SKM-1 (cell line): ENCODE measurements around the gene TTC16.

ENCODE experiments used
- DNase-seq: peaks from one replicate; lab custom pipeline; 2025; ENCODE audit not compliant: unreplicated experiment; lab: John Stamatoyannopoulos, UW

TTC16 gene

DNA sequence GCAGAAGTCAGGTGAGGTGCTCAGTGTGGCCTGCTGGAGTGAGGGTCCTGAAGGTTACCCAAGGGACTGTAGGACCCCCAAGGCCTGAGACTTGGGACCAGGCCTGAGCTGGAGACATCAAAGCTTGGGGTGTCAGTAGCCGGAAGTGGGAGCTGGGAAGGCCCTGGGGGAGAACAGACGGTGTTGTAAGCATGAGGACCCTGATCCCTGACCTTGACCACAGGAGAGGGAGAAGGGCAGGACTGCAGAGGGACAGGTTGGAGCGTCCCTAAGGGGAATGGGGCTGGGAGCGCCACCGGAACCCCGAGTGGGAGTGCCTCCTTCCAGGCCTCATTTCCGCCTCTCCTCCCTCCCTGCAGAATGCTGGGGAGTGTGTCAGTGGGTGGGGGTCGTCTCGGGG lies 533 bp downstream of the TTC16 start:
- no peak for DNase-seq

DNA sequence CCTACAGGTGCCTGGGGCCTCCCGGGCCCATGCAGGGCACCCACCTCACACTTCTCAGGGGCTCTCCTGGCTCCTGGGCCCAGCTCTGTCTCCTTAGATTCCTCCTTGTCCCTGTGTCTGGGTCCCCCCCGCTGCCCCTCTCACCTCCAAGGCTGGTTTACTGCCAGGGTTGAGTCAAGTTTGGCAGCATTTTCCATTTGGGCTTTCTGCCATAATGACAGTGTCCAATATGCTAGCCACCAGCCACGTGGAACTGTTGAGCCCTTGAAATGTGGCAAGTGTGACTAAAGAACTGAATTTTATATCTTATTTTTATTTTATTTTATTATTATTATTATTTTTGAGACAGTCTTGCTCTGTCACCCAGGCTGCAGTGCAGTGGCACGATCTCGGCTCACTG lies 1.9 kb downstream of the TTC16 start:
- DNase-seq: no peak

DNA sequence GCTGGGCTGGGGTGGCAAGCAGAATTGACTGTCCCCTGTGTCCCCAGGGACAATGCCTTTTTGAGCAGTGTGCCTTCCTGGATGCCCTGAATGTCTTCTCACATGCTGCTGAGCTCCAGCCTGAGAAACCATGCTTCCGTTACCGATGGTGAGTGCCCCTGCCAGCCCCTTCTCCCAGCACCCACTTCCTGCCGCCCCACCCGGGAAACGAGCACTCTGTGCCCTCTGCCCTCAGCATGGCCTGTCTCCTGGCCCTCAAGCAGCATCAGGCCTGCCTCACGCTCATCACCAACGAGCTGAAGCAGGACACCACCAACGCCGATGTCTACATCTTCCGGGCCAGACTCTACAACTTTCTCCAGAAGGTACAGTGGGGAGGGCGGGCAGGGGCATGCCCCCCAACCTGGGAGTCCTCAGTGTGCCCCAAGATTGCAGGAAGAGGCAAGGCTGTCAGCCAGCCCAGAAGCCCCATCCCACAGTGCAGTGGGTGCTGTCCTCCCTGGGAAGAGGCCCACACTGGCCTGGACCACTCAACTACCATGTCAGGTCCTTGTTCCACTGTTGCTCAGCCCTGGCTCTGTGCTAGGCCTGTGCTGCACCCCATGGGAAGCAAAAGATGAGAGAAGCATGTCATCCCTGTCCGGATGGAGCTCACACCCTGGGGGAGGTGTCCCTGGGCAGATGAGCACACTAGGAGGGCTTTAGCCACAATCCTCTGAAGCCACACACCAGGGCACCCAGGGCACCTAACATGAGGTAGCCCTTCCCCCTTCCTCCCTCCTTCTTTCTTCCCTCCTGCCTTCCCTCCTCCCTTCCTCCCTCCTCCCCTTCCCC lies 4.4 kb downstream of the TTC16 start:
- DNase-seq: peak; percentile 20

GRCh38 chr9:127720865-127721227 lies 5.0 kb downstream of the TTC16 start:
- DNase-seq: no peak

- no peak for DNase-seq
Observed at GRCh38 chr9:127721391-127721821, 5.5 kb downstream of the TTC16 start.

- DNase-seq: no peak
Observed at GRCh38 chr9:127722055-127722745, 6.3 kb downstream of the TTC16 start.

DNA sequence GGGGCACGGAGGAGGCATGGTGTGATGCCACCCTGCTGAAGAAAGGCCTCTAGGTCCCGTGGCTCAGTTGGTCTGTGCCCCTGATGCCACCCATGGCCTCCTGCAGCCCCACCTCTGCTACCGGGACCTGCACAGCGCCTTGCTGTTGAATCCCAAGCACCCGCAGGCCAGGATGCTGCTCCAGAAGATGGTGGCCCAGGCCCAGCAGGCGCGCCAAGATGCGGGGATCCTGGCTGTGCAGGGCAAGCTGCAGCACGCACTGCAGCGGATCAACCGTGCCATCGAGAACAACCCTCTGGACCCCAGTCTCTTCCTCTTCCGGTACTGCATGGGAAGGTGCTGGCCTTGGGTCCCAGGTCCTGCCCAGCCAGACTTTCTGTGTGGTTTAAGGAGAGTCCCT lies 7.1 kb downstream of the TTC16 start:
- DNase-seq: no peak

DNA sequence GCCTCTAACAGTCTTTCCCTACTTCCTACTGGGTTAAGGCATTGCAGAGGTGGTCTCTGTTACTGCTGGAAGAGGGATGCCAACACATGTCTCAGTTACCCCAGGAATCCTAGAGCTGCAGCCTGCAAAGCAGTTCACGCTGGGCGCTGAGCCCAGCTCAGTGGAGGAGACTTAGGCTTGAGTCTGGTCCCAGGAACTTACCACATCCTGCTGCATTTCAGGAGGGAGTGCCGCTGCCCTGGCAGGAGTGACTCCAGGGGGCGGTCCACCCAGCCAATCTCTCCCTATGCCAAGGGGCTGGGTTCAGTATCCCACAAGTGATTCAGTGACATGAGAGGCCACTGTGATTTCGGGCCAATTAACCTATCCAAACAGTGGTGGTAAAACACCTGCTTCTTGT lies 7.6 kb downstream of the TTC16 start:
- no peak for DNase-seq

GRCh38 chr9:127724012-127724411 lies 8.1 kb downstream of the TTC16 start:
- no peak for DNase-seq

DNA sequence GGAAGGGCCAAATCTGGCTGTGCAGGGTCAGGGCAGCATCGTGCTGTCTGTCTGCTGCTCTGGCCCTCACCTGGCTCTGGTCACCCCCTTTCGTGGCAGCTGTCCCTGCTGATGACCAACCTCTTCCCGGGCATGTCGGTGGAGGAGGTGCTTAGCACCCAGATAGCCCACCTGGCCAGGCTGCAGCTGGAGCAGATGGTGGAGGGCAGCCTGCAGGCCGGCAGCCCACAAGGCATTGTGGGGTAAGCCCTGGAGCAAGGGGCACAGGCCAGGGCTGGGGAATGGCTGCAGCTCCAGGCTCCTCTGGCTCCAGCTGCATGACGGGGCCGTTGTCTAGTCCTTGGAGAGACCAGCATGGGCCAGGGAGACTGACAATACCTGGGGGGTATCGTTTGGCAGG lies 11.0 kb downstream of the TTC16 start:
- no peak for DNase-seq

GRCh38 chr9:127728808-127729207 lies 12.9 kb downstream of the TTC16 start:
- DNase-seq: no peak

- DNase-seq: no peak
Observed at GRCh38 chr9:127729522-127730256, 13.8 kb downstream of the TTC16 start.

DNA sequence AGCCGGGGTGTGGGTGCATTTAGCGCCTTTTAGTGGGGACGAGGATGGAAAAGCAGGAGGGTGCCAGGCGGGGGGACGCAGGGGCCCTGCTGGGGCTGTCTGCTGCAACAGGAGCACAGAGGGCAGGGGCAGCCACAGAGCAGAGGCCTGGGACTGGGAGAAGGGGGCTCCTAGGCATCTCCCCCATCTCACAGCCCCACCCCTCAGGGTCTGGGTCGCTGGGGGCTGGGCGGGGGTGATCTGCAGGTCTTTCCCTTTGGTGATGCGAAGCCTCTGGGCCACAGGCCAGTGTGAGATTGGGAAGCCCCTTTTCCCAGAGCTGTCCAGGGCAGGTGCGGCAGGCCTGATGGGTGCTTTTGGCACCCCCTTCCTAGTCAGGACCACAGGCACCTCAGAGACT lies 14.4 kb downstream of the TTC16 start:
- DNase-seq: no peak

DNA sequence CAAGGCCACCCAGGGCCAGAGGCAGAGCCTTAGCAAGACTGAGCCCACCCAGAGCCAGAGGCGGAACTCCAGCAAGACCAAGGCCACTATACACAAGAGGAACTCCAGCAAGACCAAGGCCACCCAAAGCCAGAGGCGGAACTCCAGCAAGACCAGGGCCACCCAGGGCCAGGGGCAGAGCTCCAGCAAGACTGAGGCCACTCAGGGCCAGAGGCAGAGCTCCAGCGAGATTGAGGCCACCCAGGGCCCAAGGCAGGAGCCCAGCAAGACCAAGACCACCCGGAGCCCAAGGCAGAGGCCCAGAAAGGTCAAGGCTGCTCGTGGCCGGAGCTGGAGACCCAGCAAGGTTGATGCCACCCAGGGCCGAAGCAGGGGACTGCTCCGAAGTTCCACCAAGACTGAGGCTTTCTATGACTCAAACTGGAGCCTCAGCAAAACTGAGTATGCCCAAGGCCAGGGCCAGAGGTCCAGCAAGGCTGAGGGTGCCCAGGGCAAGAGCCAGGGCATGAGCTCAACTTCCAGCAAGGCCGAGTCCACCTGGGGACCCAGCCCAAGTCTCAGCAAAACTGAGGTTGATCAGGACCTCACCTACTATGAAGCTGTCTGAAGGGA lies 15.0 kb downstream of the TTC16 start:
- no peak for DNase-seq

GRCh38 chr9:127731938-127732337 lies 16.1 kb downstream of the TTC16 start:
- no peak for DNase-seq

- no peak for DNase-seq
Observed at GRCh38 chr9:127732444-127732843, 16.6 kb downstream of the TTC16 start.

GRCh38 chr9:127733614-127734013 lies 17.7 kb downstream of the TTC16 start:
- DNase-seq: no peak

GRCh38 chr9:127734247-127734746 lies 18.4 kb downstream of the TTC16 start:
- DNase-seq: no peak

- peak; percentile 97 for DNase-seq
Observed at GRCh38 chr9:127734747-127735529, 19.1 kb downstream of the TTC16 start, which contains the start of gene TOR2A. TOR2A (minus strand) TSS chr9:127735294; CDS start chr9:127735270, 24 bp downstream.

- no peak for DNase-seq
Observed at GRCh38 chr9:127735530-127736185, 19.8 kb downstream of the TTC16 start.
